K562 (cell line): ENCODE data around the gene C19orf85. TPM values are rescaled to one million over a fixed set of nuclear protein-coding genes. Genes with fewer than 3 reads are reported as not detected.

Experiments
- ATAC-seq: fragments of 200-7000 bp; cut with Tn5 transposase; 3 replicates; pipeline ENCODE4 v1.9.1; 2020; ENCODE audit warnings: moderate library complexity
- BruUV-seq: library from RNA; stranded (reverse); fragments of 400-500 nt; replicated peaks from 2 replicates; lab custom pipeline; 2021; lab: Mats Ljungman, UMichigan
- CTCF ChIA-PET: fragments of 300-600 bp; formaldehyde crosslinking; extraction: SDS; loops from one replicate; lab custom pipeline; 2021; ENCODE audit warnings: low intra/inter-chr PET ratio; lab: Yijun Ruan, JAX
- POLR2A ChIA-PET: fragments of 300-600, 350-650 bp; sonication (Branson Sonifier 250); formaldehyde crosslinking; extraction: SDS; loops from one replicate; lab custom pipeline; 2021; ENCODE audit warnings: antibody characterized with exemption, inconsistent platforms; lab: Yijun Ruan, JAX
- DNase-seq, 4 experiments: peaks; one replicate each; pipeline versions ENCODE4 v3.0.0 to v3.0.0-alpha.2; 2011 to 2018; ENCODE audit warnings: low spot score in 3 of 4, mixed read lengths in 3 of 4; ENCODE audit errors: extremely low read depth in 1 of 4
- FAIRE-seq: peaks from 2 replicates; lab custom pipeline; 2011; peaks lifted over from hg19 to GRCh38; lab: Jason Lieb, UNC
- H2AFZ ChIP-seq: 2 replicates; pipeline ENCODE4 v1.6.0; 2011; ENCODE audit warnings: low read depth, low read length, control low read depth, inconsistent platforms
- H3K27ac ChIP-seq: fragments of 200-600 bp; 3 replicates; pipeline ENCODE4 v1.8.0; 2011; ENCODE audit warnings: low read depth, mild to moderate bottlenecking, control low read depth, inconsistent platforms, low read length, moderate library complexity, mixed read lengths; ENCODE audit errors: extremely low read depth
- H3K27me3 ChIP-seq, 2 experiments: fragments of 300-600 bp in 1 of 2; 2 replicates in 1 of 2; 3 replicates in 1 of 2; pipeline versions ENCODE4 v1.6.0 to v1.8.0; 2011; ENCODE audit warnings: inconsistent platforms in 2 of 2, low read length in 2 of 2, mild to moderate bottlenecking in 1 of 2, mixed read lengths in 1 of 2, moderate library complexity in 1 of 2; ENCODE audit not compliant: control insufficient read depth in 2 of 2, insufficient read depth in 2 of 2
- H3K36me3 ChIP-seq: fragments of 300-600 bp; 3 replicates; pipeline ENCODE4 v1.8.0; 2011; ENCODE audit warnings: mild to moderate bottlenecking, low read length, inconsistent platforms; ENCODE audit not compliant: control insufficient read depth, insufficient read depth
- H3K4me1 ChIP-seq, 2 experiments: fragments of 200-600 bp in 1 of 2; replicated peaks in 1 of 2; 2 replicates in 1 of 2; 3 replicates in 1 of 2; pipeline versions ENCODE4 v1.5.1 to v1.8.0; 2011; ENCODE audit warnings: inconsistent platforms in 2 of 2, low read length in 2 of 2, mild to moderate bottlenecking in 1 of 2, mixed read lengths in 1 of 2, moderate library complexity in 1 of 2; ENCODE audit not compliant: control insufficient read depth in 2 of 2, insufficient read depth in 2 of 2
- H3K4me2 ChIP-seq: 2 replicates; pipeline ENCODE4 v1.6.1; 2011; ENCODE audit warnings: low read length, control low read depth, inconsistent platforms, mixed read lengths; ENCODE audit not compliant: insufficient read depth
- H3K4me3 ChIP-seq: fragments of 200-600 bp; sonication (generic), shearing (Covaris generic); 2 replicates; pipeline ENCODE4 v1.5.1; 2016; ENCODE audit warnings: control low read depth, inconsistent platforms
- H3K79me2 ChIP-seq: fragments of 200-600 bp; 3 replicates; pipeline ENCODE4 v1.8.0; 2011; ENCODE audit warnings: low read length, inconsistent platforms; ENCODE audit not compliant: control insufficient read depth, insufficient read depth
- H3K9ac ChIP-seq, 2 experiments: 2 replicates each; pipeline versions ENCODE4 v1.6.0 to v1.6.1; 2011; ENCODE audit warnings: low read depth in 2 of 2, low read length in 2 of 2, control low read depth in 1 of 2, inconsistent platforms in 1 of 2, mild to moderate bottlenecking in 1 of 2, mixed read lengths in 1 of 2; ENCODE audit not compliant: insufficient read depth in 1 of 2
- H3K9me1 ChIP-seq: one replicate; pipeline ENCODE4 v1.6.0; 2011; ENCODE audit warnings: inconsistent platforms, mild to moderate bottlenecking, low read length, moderate library complexity; ENCODE audit not compliant: control insufficient read depth, insufficient read depth
- H3K9me3 ChIP-seq: replicated peaks from 2 replicates; pipeline ENCODE4 v1.5.1; 2011; ENCODE audit warnings: low read depth, low read length, inconsistent platforms; ENCODE audit not compliant: control insufficient read depth, insufficient read depth
- H4K20me1 ChIP-seq: replicated peaks from 2 replicates; pipeline ENCODE4 v1.6.1; 2011; ENCODE audit warnings: low read length, inconsistent platforms, mixed read lengths; ENCODE audit not compliant: control insufficient read depth, insufficient read depth
- GTF3C2 ChIP-seq: IDR thresholded peaks from 3 replicates; pipeline ENCODE4 v1.6.1; 2011; ENCODE audit warnings: borderline replicate concordance, mild to moderate bottlenecking, moderate library complexity; ENCODE audit not compliant: insufficient read length; ENCODE audit errors: extremely low read depth
- HMGXB4 ChIP-seq: sonication (generic); formaldehyde crosslinking; IDR thresholded peaks from 2 replicates; pipeline ENCODE4 v1.8.1; 2023; ENCODE audit warnings: mild to moderate bottlenecking, missing genetic modification reagents
- LARP7 ChIP-seq: fragments of 450-650 bp; IDR thresholded peaks from 2 replicates; pipeline ENCODE4 v1.6.1; 2016
- SMARCA4 ChIP-seq: fragments of 450-650 bp; IDR thresholded peaks from 2 replicates; pipeline ENCODE4 v1.6.1; 2016
- ZBTB1 ChIP-seq: sonication (generic); formaldehyde crosslinking; IDR thresholded peaks from 2 replicates; pipeline ENCODE4 v1.8.1; 2023; ENCODE audit warnings: missing genetic modification reagents, low read depth, mild to moderate bottlenecking, borderline replicate concordance
- ZNF23 ChIP-seq: fragments of 250-450 bp; sonication (Bioruptor Pico); IDR thresholded peaks from 2 replicates; pipeline ENCODE4 v1.4.0; 2020; ENCODE audit warnings: mild to moderate bottlenecking
- ZNF830 ChIP-seq: fragments of 250-450 bp; sonication (Bioruptor Pico); IDR thresholded peaks from 2 replicates; pipeline ENCODE4 v1.5.0; 2021; ENCODE audit warnings: mild to moderate bottlenecking
- WGBS: fragments of 100-300 bp; shearing (Covaris generic); methylation state at CpG from one replicate; pipeline ENCODE4 v1.1.6; 2016; ENCODE audit warnings: low coverage, mixed read lengths; ENCODE audit not compliant: insufficient coverage; ENCODE audit errors: missing lambda C conversion rate; 5-methylcytosine and 5-hydroxymethylcytosine counted together
- in situ Hi-C: fragments of 300-500 bp; cut with MboI; formaldehyde crosslinking; loops from 4 replicates; pipeline ENCODE4 v1.15.0; 2018; ENCODE audit warnings: inconsistent platforms, mixed read lengths
- intact Hi-C: fragments of 100-400 bp; cut with micrococcal nuclease; formaldehyde crosslinking; loops from 2 replicates; pipeline ENCODE4 v1.14.2; 2022
- polyA plus RNA-seq, 8 experiments: library from polyadenylated mRNA; depleted of rRNA in 4 of 8; stranded (reverse) in 5 of 8; unstranded in 3 of 8; fragments of >200 nt; fragmentation: Nextera tagmentation in 2 of 8; fragmentation: Illumina TruSeq in 1 of 8; extraction: Ambion mirVana in 2 of 8; extraction: Trizol in 1 of 8; gene quantifications; 2 replicates each; pipeline versions ENCODE4 v1.2.1 to v1.2.3, GENCODE V29; 2011 to 2014; ENCODE audit warnings: inconsistent platforms in 1 of 8, missing spikeins in 1 of 8
- total RNA-seq, 7 experiments: library from RNA; depleted of rRNA in 6 of 7; stranded (reverse); fragments of >200 nt in 6 of 7; fragmentation: Illumina TruSeq in 2 of 7; extraction: Trizol in 2 of 7; gene quantifications; 2 replicates each; pipeline versions ENCODE4 v1.2.1 to v1.2.3, GENCODE V29; 2011 to 2021; ENCODE audit warnings: low replicate concordance in 1 of 7
- TF ChIP-seq, protein P1 (sequence below), 2 experiments: fragments of 450-650 bp; IDR thresholded peaks; 2 replicates each; pipeline ENCODE4 v1.6.1; 2016
- TF ChIP-seq, protein P2 (sequence below): fragments of 450-650 bp; IDR thresholded peaks from 2 replicates; pipeline ENCODE4 v1.6.1; 2018; ENCODE audit not compliant: partially characterized antibody

The C19orf85 gene
- total and polyA plus RNA-seq, 9 of the 15 experiments (the other 6 are each of a cell fraction or from before 2014, with no cell fraction given): not detected

GRCh38 chr19:55503157-55503501 lies 38.6 kb upstream of the C19orf85 start:
- H4K20me1 ChIP-seq: no peaks in the 10 kb centered on the region; the same call in 1 of the 2 replicates
- H3K9me3 ChIP-seq: no peaks in the 10 kb centered on the region; the same call in 1 of the 2 replicates
- no peaks in the 10 kb centered on the region for H3K36me3 ChIP-seq
- intact Hi-C loops: loop anchor here (10.0 kb wide), 1 partner anchor 348 kb away; the partner anchor contains the start of gene TNNI3
- CTCF ChIA-PET: interaction anchor here (1.1 to 1.3 kb wide), 2 partner anchors 50 to 358 kb away, joined by 3 to 6 read pairs; no protein-coding TSS in a partner anchor
- H3K4me2 ChIP-seq: no peak overlapping the region
- ATAC-seq (no peak), DNase-seq (no peak), FAIRE-seq (no peak)
- H3K9ac ChIP-seq: peak overlapping the region; percentile 49 to 82; a peak in 3 of 4 replicates
- peaks cover 9 to 24% of the 10 kb centered on the region in 2 experiments for H3K4me1 ChIP-seq
- H2AFZ ChIP-seq: peak overlapping the region; percentile 97
- WGBS: 88% methylated on average over 10 of the region's 17 CpGs
- POLR2A ChIA-PET: interaction anchor here (0.6 to 1.9 kb wide), 3 partner anchors 9 to 97 kb away, joined by 3 to 11 read pairs (median 10); partner anchors contain the start of gene UBE2S
- H3K79me2 ChIP-seq: no peaks in the 10 kb centered on the region
- H3K27me3 ChIP-seq: no peaks in the 10 kb centered on the region; a peak in 1 of 5 replicates
- H3K27ac ChIP-seq: peak overlapping the region; percentile 61; the same call in 2 of the 3 replicates
- in situ Hi-C loops: no loop called here
- no peaks in the 10 kb centered on the region for H3K9me1 ChIP-seq
- TSS peak; percentile 76 for BruUV-seq
- H3K4me3 ChIP-seq: no peak overlapping the region
- TF ChIP-seq, protein P1, sequence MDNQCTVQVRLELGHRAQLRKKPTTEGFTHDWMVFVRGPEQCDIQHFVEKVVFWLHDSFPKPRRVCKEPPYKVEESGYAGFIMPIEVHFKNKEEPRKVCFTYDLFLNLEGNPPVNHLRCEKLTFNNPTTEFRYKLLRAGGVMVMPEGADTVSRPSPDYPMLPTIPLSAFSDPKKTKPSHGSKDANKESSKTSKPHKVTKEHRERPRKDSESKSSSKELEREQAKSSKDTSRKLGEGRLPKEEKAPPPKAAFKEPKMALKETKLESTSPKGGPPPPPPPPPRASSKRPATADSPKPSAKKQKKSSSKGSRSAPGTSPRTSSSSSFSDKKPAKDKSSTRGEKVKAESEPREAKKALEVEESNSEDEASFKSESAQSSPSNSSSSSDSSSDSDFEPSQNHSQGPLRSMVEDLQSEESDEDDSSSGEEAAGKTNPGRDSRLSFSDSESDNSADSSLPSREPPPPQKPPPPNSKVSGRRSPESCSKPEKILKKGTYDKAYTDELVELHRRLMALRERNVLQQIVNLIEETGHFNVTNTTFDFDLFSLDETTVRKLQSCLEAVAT (IDR thresholded peaks at IDR 0.05): peak in 1 of 2 experiments; percentile 74; a peak in 1 of 4 replicates
- TF ChIP-seq ZNF23 (CRISPR knock-in tag): no peak
- TF ChIP-seq LARP7: 0 out of 2 replicates have a peak, but pooled peaks have one; percentile 31
- no peak for TF ChIP-seq ZNF830
- TF ChIP-seq SMARCA4: 0 out of 2 replicates have a peak, but pooled peaks have one; percentile 21
- TF ChIP-seq HMGXB4: no peak
- TF ChIP-seq, protein P2, sequence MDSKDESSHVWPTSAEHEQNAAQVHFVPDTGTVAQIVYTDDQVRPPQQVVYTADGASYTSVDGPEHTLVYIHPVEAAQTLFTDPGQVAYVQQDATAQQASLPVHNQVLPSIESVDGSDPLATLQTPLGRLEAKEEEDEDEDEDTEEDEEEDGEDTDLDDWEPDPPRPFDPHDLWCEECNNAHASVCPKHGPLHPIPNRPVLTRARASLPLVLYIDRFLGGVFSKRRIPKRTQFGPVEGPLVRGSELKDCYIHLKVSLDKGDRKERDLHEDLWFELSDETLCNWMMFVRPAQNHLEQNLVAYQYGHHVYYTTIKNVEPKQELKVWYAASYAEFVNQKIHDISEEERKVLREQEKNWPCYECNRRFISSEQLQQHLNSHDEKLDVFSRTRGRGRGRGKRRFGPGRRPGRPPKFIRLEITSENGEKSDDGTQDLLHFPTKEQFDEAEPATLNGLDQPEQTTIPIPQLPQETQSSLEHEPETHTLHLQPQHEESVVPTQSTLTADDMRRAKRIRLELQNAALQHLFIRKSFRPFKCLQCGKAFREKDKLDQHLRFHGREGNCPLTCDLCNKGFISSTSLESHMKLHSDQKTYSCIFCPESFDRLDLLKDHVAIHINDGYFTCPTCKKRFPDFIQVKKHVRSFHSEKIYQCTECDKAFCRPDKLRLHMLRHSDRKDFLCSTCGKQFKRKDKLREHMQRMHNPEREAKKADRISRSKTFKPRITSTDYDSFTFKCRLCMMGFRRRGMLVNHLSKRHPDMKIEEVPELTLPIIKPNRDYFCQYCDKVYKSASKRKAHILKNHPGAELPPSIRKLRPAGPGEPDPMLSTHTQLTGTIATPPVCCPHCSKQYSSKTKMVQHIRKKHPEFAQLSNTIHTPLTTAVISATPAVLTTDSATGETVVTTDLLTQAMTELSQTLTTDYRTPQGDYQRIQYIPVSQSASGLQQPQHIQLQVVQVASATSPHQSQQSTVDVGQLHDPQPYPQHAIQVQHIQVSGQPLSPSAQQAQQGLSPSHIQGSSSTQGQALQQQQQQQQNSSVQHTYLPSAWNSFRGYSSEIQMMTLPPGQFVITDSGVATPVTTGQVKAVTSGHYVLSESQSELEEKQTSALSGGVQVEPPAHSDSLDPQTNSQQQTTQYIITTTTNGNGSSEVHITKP: no peak
- TF ChIP-seq GTF3C2: no peak
- TF ChIP-seq ZBTB1 (CRISPR knock-in tag): no peak
